HG02852 (cell line): Measurements from ENCODE around the gene OCA2.
"Not testable (repeated sequence)": the region's sequence is repeated elsewhere in the genome, so short reads cannot be mapped to it uniquely, and the experiment has no call there.

Source experiments
- ATAC-seq: cut with Tn5 transposase; IDR thresholded peaks from one replicate; pipeline ENCODE4 v1.9.1; 2021; ENCODE audit warnings: mild to moderate bottlenecking, moderate library complexity; ENCODE audit not compliant: unreplicated experiment

Gene OCA2

GRCh38 chr15:28121577-28121976 lies 22.5 kb upstream of the OCA2 start:
- ATAC-seq: not testable (repeated sequence)

GRCh38 chr15:28120359-28120640 lies 21.2 kb upstream of the OCA2 start:
- ATAC-seq: no peak

- no peak for ATAC-seq
Measured at GRCh38 chr15:28118531-28118930, 19.4 kb upstream of the OCA2 start.

GRCh38 chr15:28118083-28118482 lies 19.0 kb upstream of the OCA2 start:
- ATAC-seq: no peak

- ATAC-seq: no peak
Measured at GRCh38 chr15:28117432-28117990, 18.4 kb upstream of the OCA2 start.

- no peak for ATAC-seq
Measured at GRCh38 chr15:28116521-28117431, 17.7 kb upstream of the OCA2 start.

- ATAC-seq: no peak
Measured at GRCh38 chr15:28115871-28116270, 16.8 kb upstream of the OCA2 start.

- ATAC-seq: no peak
Measured at GRCh38 chr15:28114721-28115622, 15.9 kb upstream of the OCA2 start.

GRCh38 chr15:28114114-28114455 lies 15.0 kb upstream of the OCA2 start:
- ATAC-seq: no peak

GRCh38 chr15:28113394-28114113 lies 14.4 kb upstream of the OCA2 start:
- no peak for ATAC-seq

- no peak for ATAC-seq
Measured at GRCh38 chr15:28112962-28113361, 13.8 kb upstream of the OCA2 start.

GRCh38 chr15:28112101-28112760 lies 13.1 kb upstream of the OCA2 start:
- no peak for ATAC-seq

GRCh38 chr15:28111543-28111942 lies 12.4 kb upstream of the OCA2 start:
- no peak for ATAC-seq

- ATAC-seq: no peak
Measured at GRCh38 chr15:28110481-28110881, 11.4 kb upstream of the OCA2 start.

- no peak for ATAC-seq
Measured at GRCh38 chr15:28109626-28110455, 10.7 kb upstream of the OCA2 start.

GRCh38 chr15:28107904-28108275 lies 8.8 kb upstream of the OCA2 start:
- no peak for ATAC-seq

- ATAC-seq: no peak
Measured at GRCh38 chr15:28107111-28107903, 8.2 kb upstream of the OCA2 start.

- no peak for ATAC-seq
Measured at GRCh38 chr15:28106294-28107110, 7.4 kb upstream of the OCA2 start.
